Measurements from ENCODE around the gene SLCO4A1. TPM values are rescaled to one million over a fixed set of nuclear protein-coding genes. Genes with fewer than 3 reads are reported as not detected.
A peak's percentile ranks its signal among the peaks of the same experiment; 100 is the strongest.

The SLCO4A1 gene
- total RNA-seq, 4 donors from 2014 or later: 6.7 to 22.1 (median 14.4) TPM

DNA sequence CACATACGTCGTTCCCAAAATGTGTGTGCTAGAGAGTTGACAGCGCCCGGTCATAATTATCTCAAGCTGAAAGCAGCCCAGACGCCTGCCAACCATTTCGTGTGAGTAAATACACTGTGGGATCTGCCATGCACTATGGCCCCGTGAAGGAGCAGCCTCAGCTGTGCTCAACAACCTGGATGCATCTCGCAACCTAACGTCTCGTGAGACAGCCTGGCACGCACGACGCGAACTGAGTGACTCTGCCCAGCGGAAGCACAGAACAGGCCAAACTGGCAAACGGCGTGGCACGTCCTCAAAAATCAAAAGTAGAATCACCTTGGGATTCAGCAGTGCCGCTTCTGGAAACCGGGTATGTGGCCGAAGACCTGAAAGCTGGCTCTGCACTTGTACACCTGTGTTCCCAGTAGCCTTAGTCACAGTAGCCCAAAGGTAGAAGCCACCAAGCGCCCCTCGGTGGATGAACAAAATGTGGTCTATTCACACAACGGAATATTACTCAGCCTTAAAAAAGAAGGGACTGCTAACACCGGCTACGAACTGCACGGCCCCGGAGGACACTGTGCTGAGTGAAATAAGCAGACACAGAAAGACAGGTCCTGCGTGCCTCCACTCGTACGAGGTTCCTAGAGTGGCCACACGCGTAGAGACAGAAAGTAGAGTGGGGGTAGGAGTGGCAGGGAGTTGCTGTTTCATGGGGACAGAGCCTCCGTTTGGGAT lies 27.2 kb upstream of the SLCO4A1 start:
- H3K4me1 ChIP-seq: peaks cover 17 to 31% (median 28%) of the 10 kb centered on the region in 3 donors
- peaks cover 0 to 7% (median 0%) of the 10 kb centered on the region in 3 donors for H3K9me3 ChIP-seq
- no peak for DNase-seq
- intact Hi-C loops (cut with DNase I): no loop called here
- H3K27me3 ChIP-seq: peaks cover 0 to 51% (median 0%) of the 10 kb centered on the region in 4 donors
- no peaks in the 10 kb centered on the region for H3K36me3 ChIP-seq
- no peak overlapping the region for H3K27ac ChIP-seq
- TF ChIP-seq, protein P1, sequence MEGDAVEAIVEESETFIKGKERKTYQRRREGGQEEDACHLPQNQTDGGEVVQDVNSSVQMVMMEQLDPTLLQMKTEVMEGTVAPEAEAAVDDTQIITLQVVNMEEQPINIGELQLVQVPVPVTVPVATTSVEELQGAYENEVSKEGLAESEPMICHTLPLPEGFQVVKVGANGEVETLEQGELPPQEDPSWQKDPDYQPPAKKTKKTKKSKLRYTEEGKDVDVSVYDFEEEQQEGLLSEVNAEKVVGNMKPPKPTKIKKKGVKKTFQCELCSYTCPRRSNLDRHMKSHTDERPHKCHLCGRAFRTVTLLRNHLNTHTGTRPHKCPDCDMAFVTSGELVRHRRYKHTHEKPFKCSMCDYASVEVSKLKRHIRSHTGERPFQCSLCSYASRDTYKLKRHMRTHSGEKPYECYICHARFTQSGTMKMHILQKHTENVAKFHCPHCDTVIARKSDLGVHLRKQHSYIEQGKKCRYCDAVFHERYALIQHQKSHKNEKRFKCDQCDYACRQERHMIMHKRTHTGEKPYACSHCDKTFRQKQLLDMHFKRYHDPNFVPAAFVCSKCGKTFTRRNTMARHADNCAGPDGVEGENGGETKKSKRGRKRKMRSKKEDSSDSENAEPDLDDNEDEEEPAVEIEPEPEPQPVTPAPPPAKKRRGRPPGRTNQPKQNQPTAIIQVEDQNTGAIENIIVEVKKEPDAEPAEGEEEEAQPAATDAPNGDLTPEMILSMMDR (IDR thresholded peaks at IDR 0.05): no peak
- TF ChIP-seq POLR2A (IDR thresholded peaks at IDR 0.05): no peak
- 86 to 87% methylated on average over 19 to 22 of the region's 34 CpGs for WGBS, 2 donors
- H3K4me3 ChIP-seq: no peak overlapping the region

DNA sequence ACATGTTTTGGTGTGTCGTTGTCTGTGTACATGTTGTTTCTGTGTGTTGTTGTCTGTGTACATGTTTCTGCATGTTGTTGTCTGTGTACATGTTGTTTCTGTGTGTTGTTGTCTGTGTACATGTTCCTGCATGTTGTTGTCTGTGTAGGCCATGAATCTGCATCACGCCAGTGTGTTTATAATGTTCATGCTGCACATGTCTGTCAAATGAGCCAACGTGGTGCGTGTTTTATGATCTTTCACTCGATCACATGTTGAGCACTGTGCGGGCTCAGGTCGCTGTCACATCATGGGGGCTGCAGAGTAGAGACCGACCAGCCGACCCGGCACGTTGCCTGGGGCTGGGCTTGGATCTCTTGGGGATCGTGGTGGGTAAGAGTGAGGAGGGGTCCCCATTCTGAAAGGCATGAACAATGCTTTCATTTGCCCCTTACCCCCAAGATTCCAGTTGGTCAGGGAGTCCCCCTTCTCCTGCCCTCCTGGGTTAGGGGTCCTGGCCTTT lies 26.5 kb upstream of the SLCO4A1 start:
- WGBS, 2 donors: 75 to 93% methylated on average over 2 to 12 of the region's 12 CpGs
- TF ChIP-seq, protein P1 (IDR thresholded peaks at IDR 0.05): no peak
- no peak for TF ChIP-seq POLR2A (IDR thresholded peaks at IDR 0.05)
- Histone ChIP-seq H3K4me1 (peaks cover 17 to 31% (median 28%) of the 10 kb centered on the region in 3 donors), H3K9me3 (peaks cover 0 to 5% (median 0%) of the 10 kb centered on the region in 3 donors), H3K36me3 (no peaks in the 10 kb centered on the region), H3K27ac (no peak overlapping the region), H3K4me3 (no peak overlapping the region), H3K27me3 (peaks cover 0 to 45% (median 0%) of the 10 kb centered on the region in 4 donors)
- no peak for DNase-seq
- intact Hi-C loops (cut with DNase I): no loop called here

DNA sequence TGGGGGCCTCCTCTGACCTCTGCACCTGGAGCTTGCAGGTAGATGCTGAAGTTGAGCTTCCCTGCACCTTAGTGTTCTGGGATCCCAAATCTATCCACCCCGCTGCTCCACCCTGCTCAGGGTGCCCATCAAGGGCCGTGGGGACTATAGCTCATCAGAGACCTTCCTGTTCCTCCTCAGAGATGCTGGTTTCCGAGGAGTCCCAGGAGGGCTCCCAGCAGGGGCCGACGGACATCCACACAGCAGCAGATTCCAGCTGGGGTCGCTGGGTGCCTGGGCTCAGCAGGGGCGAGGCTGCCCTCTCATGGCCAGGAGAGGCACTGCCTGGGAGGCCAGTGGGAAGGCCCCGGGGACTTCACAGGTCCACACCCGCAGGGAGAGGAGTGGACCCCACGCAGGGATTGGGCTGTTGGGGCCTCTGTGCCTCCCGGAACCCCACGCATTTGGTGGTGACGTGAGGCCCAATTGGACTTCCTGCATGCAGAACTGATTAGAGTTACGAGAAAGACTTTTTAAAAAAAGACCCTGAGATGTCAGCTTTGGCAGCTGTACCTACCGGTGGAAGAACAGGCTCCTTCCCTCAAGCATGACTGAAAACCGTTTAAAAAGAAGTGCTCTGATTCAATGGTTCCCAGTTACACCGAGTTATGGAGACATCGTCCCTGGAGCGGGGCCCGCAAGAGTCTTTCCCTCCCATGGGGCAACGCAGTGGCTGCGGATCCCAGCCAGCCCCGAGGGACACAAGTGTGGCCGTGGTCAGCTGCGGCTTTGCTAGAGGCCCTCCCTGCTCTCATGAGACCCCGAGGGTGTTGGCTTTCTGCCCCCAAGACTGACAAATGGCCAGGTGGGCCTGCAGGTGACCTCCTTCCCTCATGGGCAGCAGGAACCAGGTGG lies 25.3 kb upstream of the SLCO4A1 start:
- Histone ChIP-seq H3K4me1 (peaks cover 17 to 40% (median 34%) of the 10 kb centered on the region in 3 donors), H3K27me3 (peaks cover 0 to 42% (median 0%) of the 10 kb centered on the region in 4 donors), H3K9me3 (no peaks in the 10 kb centered on the region), H3K36me3 (no peaks in the 10 kb centered on the region), H3K4me3 (peak overlapping the region in 1 of 4 donors; percentile 7), H3K27ac (peak overlapping the region; percentile 40 to 82 (median 70))
- intact Hi-C loops (cut with DNase I): no loop called here
- 44 to 45% methylated on average over 11 to 15 of the region's 26 CpGs for WGBS, 2 donors
- TF ChIP-seq, protein P1 (IDR thresholded peaks at IDR 0.05): peak; percentile 88 to 96 (median 93)
- no peak for TF ChIP-seq POLR2A (IDR thresholded peaks at IDR 0.05)
- no peak for DNase-seq

DNA sequence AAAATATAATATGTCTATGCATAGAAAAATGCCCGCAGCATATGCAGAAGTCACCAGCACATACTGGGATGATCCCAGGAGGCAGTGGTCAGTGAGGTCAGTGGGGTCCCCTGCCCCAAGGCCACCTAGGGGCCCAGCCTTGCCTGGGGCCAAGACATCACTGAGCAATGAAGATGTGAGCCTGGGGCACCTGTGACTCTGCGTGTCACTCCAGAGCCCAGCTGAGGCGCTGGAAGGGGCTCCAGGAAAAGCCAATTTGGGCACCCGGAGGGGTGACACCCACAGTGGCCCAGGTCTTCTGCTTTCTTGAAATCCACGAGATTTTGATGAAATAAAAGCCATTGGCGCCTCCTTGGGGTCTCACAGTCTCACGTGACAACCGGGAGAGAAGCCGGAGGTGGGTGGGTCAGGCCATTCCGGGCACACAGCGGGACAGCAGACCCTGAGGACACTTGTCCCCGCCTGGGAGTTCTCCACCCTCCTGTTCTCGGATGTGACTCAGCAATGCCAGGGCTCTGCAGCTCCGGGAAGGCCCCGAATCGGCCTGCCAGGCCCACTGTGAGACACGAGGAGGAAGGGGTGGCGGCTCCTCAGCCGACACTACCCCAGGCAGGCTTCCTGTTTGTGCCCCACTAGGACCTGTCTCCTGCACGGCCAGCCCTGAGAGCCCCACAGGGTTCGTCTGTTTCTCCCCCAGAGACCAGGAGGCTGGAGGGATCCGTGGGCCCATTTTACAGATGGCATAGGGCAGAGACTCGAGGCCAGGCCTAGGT lies 24.4 kb upstream of the SLCO4A1 start:
- Histone ChIP-seq H3K27ac (peak overlapping the region; percentile 40 to 82 (median 70)), H3K36me3 (no peaks in the 10 kb centered on the region), H3K4me1 (peaks cover 21 to 50% (median 43%) of the 10 kb centered on the region in 3 donors), H3K4me3 (peak overlapping the region in 1 of 4 donors; percentile 7), H3K9me3 (no peaks in the 10 kb centered on the region), H3K27me3 (peaks cover 0 to 40% (median 0%) of the 10 kb centered on the region in 4 donors)
- 28 to 65% methylated on average over 4 to 5 of the region's 23 CpGs for WGBS, 2 donors
- peak in 2 of 4 donors; percentile 13 to 31 for TF ChIP-seq POLR2A (IDR thresholded peaks at IDR 0.05)
- TF ChIP-seq, protein P1 (IDR thresholded peaks at IDR 0.05): no peak
- no peak for DNase-seq
- intact Hi-C loops (cut with DNase I): no loop called here

All from esophagus squamous epithelium (tissue), 5 donors.